ENCODE measurements around the gene QRICH2.
"Not testable (repeated sequence)": the region's sequence is repeated elsewhere in the genome, so short reads cannot be mapped to it uniquely, and the experiment has no call there.

Gene QRICH2

DNA sequence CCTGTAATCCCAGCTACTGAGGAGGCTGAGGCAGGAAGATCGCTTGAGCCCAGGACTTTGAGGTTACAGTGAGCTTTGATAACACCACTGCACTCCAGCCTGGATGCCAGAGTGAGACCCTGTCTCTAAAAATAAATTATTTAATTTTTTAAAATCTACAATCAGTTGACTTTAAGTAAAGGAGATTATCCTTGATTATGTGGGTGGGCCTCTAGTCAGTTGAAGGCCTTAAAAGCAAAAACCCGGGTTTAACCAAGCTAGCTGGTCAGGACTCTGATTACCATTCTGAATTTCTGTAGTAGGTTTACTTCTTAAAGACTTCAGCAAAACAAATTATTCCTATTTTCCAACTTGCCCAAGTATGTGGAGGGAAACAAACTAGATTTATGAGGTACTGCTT, 72.2 kb downstream of the QRICH2 start:
- no peak for DNase-seq (ENCODE audit: insufficient read length, low spot score)
- FAIRE-seq, result no peak

DNA sequence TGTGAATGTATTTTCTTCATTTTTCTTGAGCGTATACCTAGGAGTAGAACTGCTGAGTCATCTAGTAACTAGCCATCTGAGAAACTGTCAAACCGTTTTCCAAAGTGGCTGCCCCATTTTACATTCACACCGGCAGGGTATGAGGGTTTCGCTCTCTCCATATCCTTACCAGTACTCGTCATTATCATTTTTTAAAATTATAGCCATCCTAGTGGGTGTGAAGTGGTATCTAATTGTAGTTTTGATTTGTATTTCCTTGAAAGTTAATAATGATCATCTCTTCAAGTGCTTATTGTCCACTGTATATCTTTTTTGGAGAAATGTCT, 73.8 kb downstream of the QRICH2 start:
- peak; percentile 94 for FAIRE-seq

GRCh38 chr17:76233588-76234353, 74.3 kb downstream of the QRICH2 start:
- FAIRE-seq (peak; percentile 61), DNase-seq (ENCODE audit: insufficient read length, low spot score) (no peak)

More for the DNA sequence above, 73.8 kb downstream of the QRICH2 start:
- DNase-seq (ENCODE audit: insufficient read length, low spot score), result peak; percentile 32

DNA sequence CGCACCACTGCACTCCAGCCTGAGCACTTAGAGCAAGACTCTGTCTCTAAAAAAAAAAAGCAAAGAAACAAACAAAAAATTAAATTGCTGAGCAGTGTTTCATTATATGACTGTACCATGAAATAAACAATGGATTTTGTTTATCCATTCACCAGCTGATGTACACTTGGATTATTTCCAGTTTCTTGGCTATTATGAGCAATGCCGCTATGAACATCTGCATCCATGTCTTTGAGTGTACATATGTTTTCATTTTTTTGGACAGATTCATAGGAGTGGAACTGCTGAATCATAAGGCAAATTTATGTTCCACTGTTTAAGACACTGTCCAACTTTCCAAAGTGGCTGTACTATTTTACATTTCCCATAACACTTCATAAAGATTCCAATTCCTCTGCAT, 75.7 kb downstream of the QRICH2 start:
- DNase-seq (ENCODE audit: insufficient read length, low spot score) (no peak), FAIRE-seq (no peak)

DNA sequence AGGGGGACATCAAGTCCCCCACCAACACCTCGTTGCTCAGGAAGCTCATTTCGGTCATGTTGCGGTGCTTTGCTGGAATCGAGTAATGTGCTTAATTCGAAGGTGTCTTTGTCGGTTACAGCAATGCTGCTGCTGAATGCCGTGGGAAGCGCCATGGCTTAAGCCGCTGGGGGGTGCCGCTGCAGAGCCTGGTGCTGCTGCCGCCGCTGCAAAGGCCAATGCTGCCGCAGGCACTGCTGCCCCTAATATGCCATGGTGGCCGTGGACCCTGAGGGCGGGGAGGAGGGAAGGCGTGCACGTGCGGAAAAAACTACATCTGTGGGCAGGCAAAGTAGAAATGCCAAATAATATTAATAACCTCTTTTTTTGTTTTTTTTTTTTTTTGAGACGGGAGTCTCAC, 81.3 kb downstream of the QRICH2 start:
- not testable (repeated sequence) for FAIRE-seq; DNase-seq (ENCODE audit: insufficient read length, low spot score)

DNA sequence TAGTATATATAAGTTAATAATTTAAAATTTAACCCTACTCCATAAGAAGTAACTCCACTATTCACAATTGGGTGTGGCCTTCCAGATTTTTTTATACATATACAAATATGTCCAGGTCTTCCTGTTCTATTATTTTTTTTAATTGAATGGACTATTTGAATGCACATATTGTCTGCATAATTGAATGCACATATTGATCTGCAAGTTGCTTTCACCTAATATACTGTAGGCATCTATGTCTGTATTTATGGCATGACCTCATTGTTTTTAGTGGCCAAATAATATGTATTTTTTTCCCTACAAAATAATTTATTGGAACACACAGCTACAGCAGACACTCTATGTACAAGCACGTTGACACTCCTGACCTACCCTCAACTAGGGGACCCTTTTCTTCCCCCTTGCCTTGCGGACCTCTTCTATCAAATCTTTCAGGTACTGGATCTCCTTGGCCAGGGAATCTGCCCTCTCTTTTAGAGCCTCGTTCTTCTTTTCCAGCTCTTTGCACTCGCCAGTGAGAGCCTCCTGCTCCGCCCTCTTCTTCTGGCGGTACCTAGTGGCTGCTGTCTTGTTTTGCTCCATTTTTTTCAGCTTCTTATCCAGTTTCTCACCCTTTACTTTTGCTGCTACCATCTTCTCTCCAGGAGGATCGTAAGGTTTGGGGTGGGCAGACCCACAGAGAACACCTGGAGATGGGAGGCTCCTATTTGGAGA, 82.5 kb downstream of the QRICH2 start:
- not testable (repeated sequence) for FAIRE-seq; DNase-seq (ENCODE audit: insufficient read length, low spot score)

All from GM19239 (cell line).